GM23248 (cell line): ENCODE data around the gene GMPR.

ENCODE experiments used
- EZH2 ChIP-seq: fragments of 200-600 bp; sonication (generic); IDR thresholded peaks from 2 replicates; pipeline ENCODE4 v1.6.1; 2018; ENCODE audit warnings: antibody characterized with exemption, mild to moderate bottlenecking; ENCODE audit not compliant: insufficient read depth, poor library complexity, severe bottlenecking
- EZH2phosphoT487 ChIP-seq: fragments of 200-600 bp; sonication (generic); IDR thresholded peaks from 2 replicates; pipeline ENCODE4 v1.6.1; 2018; ENCODE audit warnings: antibody characterized with exemption, moderate library complexity, mild to moderate bottlenecking, low read depth; ENCODE audit not compliant: insufficient read depth

- TF ChIP-seq EZH2 = no peak
- no peak for TF ChIP-seq EZH2phosphoT487
Observed at GRCh38 chr6:16267428-16268263, 29.3 kb downstream of the GMPR start.
